IMR-90 (cell line): ENCODE results near the gene NAT14.

ENCODE experiments used
- POLR2A ChIP-seq: IDR thresholded peaks from 2 replicates; pipeline ENCODE4 v1.6.1; 2012; ENCODE audit warnings: mild to moderate bottlenecking, low read depth, low read length
- RAD21 ChIP-seq: IDR thresholded peaks from 2 replicates; pipeline ENCODE4 v1.6.1; 2012; ENCODE audit warnings: low read length, improper control_type of control experiment
- RFX5 ChIP-seq: IDR thresholded peaks from 2 replicates; pipeline ENCODE4 v1.8.0; 2012; ENCODE audit warnings: low read depth, mild to moderate bottlenecking, low read length, moderate library complexity
- TF ChIP-seq, protein P1 (sequence below): conservative IDR thresholded peaks from 2 replicates; pipeline ENCODE4 v1.5.1; 2012; ENCODE audit warnings: mild to moderate bottlenecking, low read depth, low read length, improper control_type of control experiment

DNA sequence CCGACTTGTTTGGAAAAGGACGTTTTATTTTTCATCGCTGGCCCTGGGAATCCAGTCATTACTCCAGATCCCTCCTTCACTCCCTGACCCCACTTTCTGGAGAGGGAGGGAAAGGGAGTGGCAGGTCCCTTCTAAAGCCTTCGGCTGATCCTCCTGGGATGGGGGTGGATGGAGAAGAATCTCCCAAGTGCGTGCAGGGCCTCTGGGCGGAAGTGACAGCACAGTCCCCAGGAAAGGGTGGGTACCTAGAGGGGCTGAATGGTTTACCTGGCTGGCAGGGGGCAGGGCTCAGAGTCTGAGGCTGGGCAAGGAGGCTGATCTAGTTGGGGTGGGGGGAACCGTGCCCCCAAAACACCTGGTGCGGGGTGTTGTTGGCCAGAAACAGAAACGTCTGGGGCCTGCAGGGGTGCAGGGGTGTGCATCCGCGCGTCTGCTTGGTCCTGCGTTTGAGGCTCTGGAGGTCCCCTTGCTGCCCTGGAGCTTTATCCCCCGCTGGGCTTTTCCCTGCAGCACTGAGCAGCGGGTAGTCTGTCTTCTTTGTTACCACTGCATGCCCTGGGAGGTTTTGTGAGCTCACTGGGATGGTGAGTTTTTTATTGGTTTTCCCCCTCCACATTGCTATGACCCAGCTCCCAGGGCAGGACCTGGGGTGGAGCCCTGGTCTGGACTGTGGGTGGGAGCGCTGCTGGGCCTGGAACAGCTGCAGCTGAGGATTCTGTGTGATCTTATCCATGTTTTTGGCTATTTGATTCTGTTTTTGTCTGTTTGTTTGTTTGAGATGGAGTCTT is 11.6 kb upstream of the NAT14 start:
- no peak for TF ChIP-seq RAD21
- TF ChIP-seq POLR2A, result no peak
- no peak for TF ChIP-seq RFX5
- TF ChIP-seq, protein P1, sequence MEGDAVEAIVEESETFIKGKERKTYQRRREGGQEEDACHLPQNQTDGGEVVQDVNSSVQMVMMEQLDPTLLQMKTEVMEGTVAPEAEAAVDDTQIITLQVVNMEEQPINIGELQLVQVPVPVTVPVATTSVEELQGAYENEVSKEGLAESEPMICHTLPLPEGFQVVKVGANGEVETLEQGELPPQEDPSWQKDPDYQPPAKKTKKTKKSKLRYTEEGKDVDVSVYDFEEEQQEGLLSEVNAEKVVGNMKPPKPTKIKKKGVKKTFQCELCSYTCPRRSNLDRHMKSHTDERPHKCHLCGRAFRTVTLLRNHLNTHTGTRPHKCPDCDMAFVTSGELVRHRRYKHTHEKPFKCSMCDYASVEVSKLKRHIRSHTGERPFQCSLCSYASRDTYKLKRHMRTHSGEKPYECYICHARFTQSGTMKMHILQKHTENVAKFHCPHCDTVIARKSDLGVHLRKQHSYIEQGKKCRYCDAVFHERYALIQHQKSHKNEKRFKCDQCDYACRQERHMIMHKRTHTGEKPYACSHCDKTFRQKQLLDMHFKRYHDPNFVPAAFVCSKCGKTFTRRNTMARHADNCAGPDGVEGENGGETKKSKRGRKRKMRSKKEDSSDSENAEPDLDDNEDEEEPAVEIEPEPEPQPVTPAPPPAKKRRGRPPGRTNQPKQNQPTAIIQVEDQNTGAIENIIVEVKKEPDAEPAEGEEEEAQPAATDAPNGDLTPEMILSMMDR, result no peak
